Chondrocyte (in vitro differentiated cells): Measurements from ENCODE around the gene NEIL3. TPM values are rescaled to one million over a fixed set of nuclear protein-coding genes. Genes with fewer than 3 reads are reported as not detected.
A peak's percentile ranks its signal among the peaks of the same experiment; 100 is the strongest.

ENCODE experiments used
- DNase-seq: peaks from one replicate; pipeline ENCODE4 v3.0.0; 2021; ENCODE audit warnings: mixed read lengths, low spot score
- H3K27ac Mint-ChIP-seq: one replicate; pipeline ENCODE4 v1.8.0; 2021; ENCODE audit warnings: mild to moderate bottlenecking, moderate library complexity, mixed read lengths; ENCODE audit not compliant: unreplicated experiment
- H3K27me3 Mint-ChIP-seq: 2 replicates; pipeline ENCODE4 v1.8.0; 2021; ENCODE audit warnings: low read depth, mixed read lengths
- H3K36me3 Mint-ChIP-seq: 2 replicates; pipeline ENCODE4 v1.8.0; 2021; ENCODE audit warnings: low read depth, mixed read lengths
- H3K4me1 Mint-ChIP-seq: 2 replicates; pipeline ENCODE4 v1.8.0; 2021; ENCODE audit warnings: low read depth, mild to moderate bottlenecking, mixed read lengths
- H3K4me3 Mint-ChIP-seq: one replicate; pipeline ENCODE4 v1.8.0; 2021; ENCODE audit warnings: mild to moderate bottlenecking, moderate library complexity, mixed read lengths; ENCODE audit not compliant: unreplicated experiment
- H3K9me3 Mint-ChIP-seq: 2 replicates; pipeline ENCODE4 v1.8.0; 2021; ENCODE audit warnings: low read depth, mixed read lengths
- total RNA-seq: library from RNA; stranded (reverse); gene quantifications from 3 replicates; pipeline ENCODE4 v1.2.1, GENCODE V29; 2021
- TF ChIP-seq, protein P1 (sequence below): fragments of 200-600 bp; sonication (generic); IDR thresholded peaks from 2 replicates; pipeline ENCODE4 v1.5.0; 2021; ENCODE audit warnings: antibody characterized with exemption, mild to moderate bottlenecking, moderate library complexity

Gene NEIL3
- total RNA-seq, 1 donor from 2014 or later = 1.5 TPM

DNA sequence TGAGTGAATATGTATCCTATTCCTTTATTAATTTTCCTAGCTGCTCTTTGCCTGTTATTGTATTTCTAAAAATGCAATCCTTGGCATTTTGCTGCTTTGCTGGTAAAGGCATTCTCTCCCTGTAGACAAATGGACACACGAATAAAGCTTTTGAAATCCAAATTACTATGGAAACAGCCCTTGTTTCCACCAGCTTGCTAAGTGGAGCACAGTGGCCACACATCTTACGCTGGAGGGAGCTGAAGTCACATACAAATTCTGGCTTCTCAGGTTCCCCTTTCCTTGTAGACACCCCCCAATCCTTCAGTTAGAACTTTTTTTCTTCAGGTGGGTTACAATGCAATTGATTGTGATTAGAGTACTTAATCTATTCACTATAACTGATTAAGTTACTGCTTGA, 66.3 kb downstream of the NEIL3 start:
- H3K4me1 Mint-ChIP-seq = no peaks in the 10 kb centered on the region
- no peak for DNase-seq
- H3K27me3 Mint-ChIP-seq = peaks cover 3% of the 10 kb centered on the region
- TF ChIP-seq, protein P1, sequence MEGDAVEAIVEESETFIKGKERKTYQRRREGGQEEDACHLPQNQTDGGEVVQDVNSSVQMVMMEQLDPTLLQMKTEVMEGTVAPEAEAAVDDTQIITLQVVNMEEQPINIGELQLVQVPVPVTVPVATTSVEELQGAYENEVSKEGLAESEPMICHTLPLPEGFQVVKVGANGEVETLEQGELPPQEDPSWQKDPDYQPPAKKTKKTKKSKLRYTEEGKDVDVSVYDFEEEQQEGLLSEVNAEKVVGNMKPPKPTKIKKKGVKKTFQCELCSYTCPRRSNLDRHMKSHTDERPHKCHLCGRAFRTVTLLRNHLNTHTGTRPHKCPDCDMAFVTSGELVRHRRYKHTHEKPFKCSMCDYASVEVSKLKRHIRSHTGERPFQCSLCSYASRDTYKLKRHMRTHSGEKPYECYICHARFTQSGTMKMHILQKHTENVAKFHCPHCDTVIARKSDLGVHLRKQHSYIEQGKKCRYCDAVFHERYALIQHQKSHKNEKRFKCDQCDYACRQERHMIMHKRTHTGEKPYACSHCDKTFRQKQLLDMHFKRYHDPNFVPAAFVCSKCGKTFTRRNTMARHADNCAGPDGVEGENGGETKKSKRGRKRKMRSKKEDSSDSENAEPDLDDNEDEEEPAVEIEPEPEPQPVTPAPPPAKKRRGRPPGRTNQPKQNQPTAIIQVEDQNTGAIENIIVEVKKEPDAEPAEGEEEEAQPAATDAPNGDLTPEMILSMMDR = no peak
- H3K27ac Mint-ChIP-seq = no peak overlapping the region
- H3K9me3 Mint-ChIP-seq = no peaks in the 10 kb centered on the region
- H3K4me3 Mint-ChIP-seq = no peak overlapping the region
- H3K36me3 Mint-ChIP-seq = no peaks in the 10 kb centered on the region

DNA sequence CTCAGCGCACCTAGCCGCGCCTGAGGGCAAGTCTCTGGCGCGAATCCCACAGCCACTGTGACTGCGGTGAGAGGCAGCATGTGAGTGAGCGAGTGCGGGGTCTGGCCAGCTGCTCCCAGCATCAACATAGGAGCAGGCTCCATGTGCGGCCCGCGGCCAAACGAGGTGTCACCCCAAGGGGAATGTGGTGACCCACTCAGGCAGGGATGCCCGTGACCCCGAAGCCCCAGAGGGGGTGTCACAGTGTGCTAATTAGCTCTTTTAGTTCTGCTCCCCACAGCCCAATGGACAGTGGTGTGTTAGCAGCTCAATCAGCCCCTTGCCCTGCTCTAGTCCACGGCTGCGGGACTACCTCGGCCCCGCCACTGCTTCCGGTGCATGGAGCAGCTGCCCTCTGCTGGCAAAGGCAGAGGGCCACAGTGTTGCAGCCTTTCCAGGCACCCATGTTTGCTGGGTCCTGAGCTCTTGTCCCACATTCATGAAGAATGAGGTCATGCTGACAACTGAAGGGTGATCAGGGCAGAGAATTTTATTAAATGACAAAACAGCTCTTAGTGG, 71.1 kb downstream of the NEIL3 start:
- Mint-ChIP-seq H3K36me3 (no peaks in the 10 kb centered on the region), H3K4me1 (peaks cover 9% of the 10 kb centered on the region), H3K27me3 (peaks cover 3% of the 10 kb centered on the region), H3K4me3 (no peak overlapping the region), H3K9me3 (peaks cover 5% of the 10 kb centered on the region), H3K27ac (no peak overlapping the region)
- no peak for DNase-seq
- TF ChIP-seq, protein P1 = peak; percentile 40

DNA sequence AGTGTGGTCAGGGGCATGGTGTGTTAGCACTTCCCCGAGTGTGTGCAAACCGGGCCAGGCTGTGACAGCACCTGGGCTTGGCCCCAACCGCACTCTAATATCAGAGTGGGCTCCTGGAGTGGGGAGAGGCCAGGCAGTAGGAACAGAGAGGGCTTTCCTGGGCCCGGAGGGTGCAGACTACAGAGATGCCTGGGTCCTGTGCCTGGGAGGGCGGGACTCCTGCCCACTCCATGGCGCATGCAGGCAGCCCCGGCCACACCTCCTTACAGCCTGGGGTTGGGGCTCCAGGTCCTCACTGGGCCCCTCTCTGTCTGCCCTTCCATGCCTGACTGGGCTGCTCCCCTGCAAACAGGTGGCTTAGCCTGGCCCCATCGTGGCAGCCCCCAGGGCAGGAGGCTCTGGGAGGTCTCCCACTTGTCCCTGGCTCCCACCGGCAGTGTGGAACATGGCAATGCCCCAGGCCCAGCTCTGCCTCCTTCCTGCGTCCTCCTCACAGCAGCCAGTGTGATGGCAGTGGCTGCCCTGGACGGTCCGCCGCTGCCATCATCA, 72.2 kb downstream of the NEIL3 start:
- TF ChIP-seq, protein P1 = no peak
- Mint-ChIP-seq H3K27me3 (peaks cover 3% of the 10 kb centered on the region), H3K4me1 (peaks cover 15% of the 10 kb centered on the region), H3K27ac (no peak overlapping the region), H3K4me3 (no peak overlapping the region), H3K9me3 (peaks cover 5% of the 10 kb centered on the region), H3K36me3 (no peaks in the 10 kb centered on the region)
- DNase-seq = no peak

DNA sequence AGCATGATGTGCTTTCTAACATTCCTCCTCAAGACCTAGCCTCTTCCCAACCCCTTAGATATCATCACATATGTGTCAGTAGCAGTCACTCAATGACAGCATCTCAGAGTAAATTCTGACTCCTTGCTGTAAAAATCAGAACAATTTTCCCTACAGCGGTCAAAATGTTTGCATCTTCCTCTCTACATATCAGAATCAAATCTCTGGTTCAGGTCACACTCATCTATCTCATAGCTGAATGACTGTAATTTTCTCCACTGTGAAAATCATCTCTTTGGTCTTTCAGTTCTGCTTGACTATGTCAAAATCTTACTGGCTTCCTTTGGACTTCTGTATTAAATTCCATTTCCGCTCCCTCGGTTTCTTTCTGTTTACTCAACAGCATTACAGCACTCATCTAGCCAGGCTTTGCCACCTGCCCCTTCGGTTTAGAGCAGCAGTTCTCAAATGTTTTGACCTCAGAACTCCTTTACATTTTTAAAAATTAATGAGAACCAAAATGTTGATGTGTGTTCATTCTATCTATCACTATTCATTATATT, 75.3 kb downstream of the NEIL3 start:
- no peaks in the 10 kb centered on the region for H3K36me3 Mint-ChIP-seq
- peaks cover 5% of the 10 kb centered on the region for H3K9me3 Mint-ChIP-seq
- no peaks in the 10 kb centered on the region for H3K27me3 Mint-ChIP-seq
- no peak for DNase-seq
- peak overlapping the region; percentile 47 for H3K27ac Mint-ChIP-seq
- H3K4me3 Mint-ChIP-seq = no peak overlapping the region
- peaks cover 15% of the 10 kb centered on the region for H3K4me1 Mint-ChIP-seq
- TF ChIP-seq, protein P1 = no peak

DNA sequence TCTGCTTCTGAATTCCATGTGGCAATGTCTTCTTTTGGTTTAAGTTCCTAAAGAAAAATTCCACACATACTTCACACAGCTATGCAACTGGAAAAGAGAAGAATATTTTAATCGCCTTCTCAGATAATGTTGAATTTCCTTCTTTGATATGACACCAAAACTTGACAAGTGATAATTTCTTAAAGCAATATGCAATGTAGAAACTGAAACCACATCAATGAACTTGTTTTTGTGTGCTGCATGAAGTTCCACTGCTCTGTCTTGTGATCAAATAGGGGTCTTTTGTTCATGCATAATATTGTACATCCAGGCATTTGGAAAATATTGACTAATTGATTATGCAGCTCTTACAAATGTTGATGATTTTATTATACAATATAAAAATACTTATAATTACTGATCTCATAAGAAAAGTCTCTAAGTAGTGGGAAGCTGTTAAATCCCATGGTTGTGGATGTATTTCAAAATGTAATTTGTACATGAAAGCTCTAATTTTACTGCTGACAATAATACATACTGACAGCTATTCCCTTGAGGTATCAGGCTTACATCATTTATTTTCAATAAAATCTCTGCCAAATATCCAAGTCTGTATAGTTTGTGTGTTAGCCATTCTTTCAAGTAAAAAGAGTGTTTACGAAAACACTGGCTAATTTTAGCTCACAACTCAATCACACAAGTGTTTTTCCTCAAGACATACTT, 76.1 kb downstream of the NEIL3 start:
- Mint-ChIP-seq H3K4me3 (no peak overlapping the region), H3K27me3 (peaks cover 2% of the 10 kb centered on the region), H3K4me1 (peaks cover 15% of the 10 kb centered on the region), H3K9me3 (peaks cover 5% of the 10 kb centered on the region), H3K27ac (no peak overlapping the region), H3K36me3 (no peaks in the 10 kb centered on the region)
- DNase-seq = no peak
- TF ChIP-seq, protein P1 = no peak
